Stomach (tissue), 4 donors: ENCODE measurements around the gene CRYBA4.

ENCODE experiments used
- CTCF ChIP-seq, 7 experiments: fragments of 450-650 bp in 4 of 7; fragments of 200-600 bp in 3 of 7; sonication (generic) in 3 of 7; IDR thresholded peaks; one replicate each; pipeline ENCODE4 v1.5.1; 2016 to 2019; ENCODE audit warnings: antibody characterized with exemption in 7 of 7, control low read depth in 2 of 7, mild to moderate bottlenecking in 1 of 7
- POLR2A ChIP-seq, 4 donors: fragments of 450-650 bp; IDR thresholded peaks; one replicate each; pipeline ENCODE4 v1.6.1; 2016; ENCODE audit warnings: antibody characterized with exemption in 4 of 4, control low read depth in 2 of 4, mild to moderate bottlenecking in 1 of 4, moderate library complexity in 1 of 4
- POLR2AphosphoS5 ChIP-seq, 3 donors: sonication (generic); formaldehyde crosslinking; IDR thresholded peaks; one replicate each; pipeline ENCODE4 v1.6.1; 2016; ENCODE audit warnings: antibody characterized with exemption in 3 of 3

GRCh38 chr22:26619510-26619909, 2.3 kb upstream of the CRYBA4 start:
- no peak for TF ChIP-seq CTCF (IDR thresholded peaks at IDR 0.05)
- no peak for TF ChIP-seq POLR2A (IDR thresholded peaks at IDR 0.05)
- TF ChIP-seq POLR2AphosphoS5 (IDR thresholded peaks at IDR 0.05) = no peak
